Panc1 (cell line): Measurements from ENCODE around the gene DSG3. TPM values are rescaled to one million over a fixed set of nuclear protein-coding genes. Genes with fewer than 3 reads are reported as not detected.
"Not testable (repeated sequence)": the region's sequence is repeated elsewhere in the genome, so short reads cannot be mapped to it uniquely, and the experiment has no call there.

Source experiments
- ATAC-seq: fragments of 200-7000 bp; cut with Tn5 transposase; 2 replicates; pipeline ENCODE4 v1.9.1; 2020; ENCODE audit warnings: mild to moderate bottlenecking, moderate library complexity
- BruUV-seq: library from RNA; stranded (reverse); fragments of 400-500 nt; replicated peaks from 2 replicates; lab custom pipeline; 2021; lab: Mats Ljungman, UMichigan
- CTCF ChIA-PET: fragments of 300-600 bp; sonication (Branson Sonifier 250); formaldehyde crosslinking; loops from one replicate; lab custom pipeline; 2022; ENCODE audit warnings: antibody characterized with exemption; lab: Charles Lee
- POLR2A ChIA-PET: fragments of 300-600 bp; sonication (Branson Sonifier 250); formaldehyde crosslinking; loops from one replicate; lab custom pipeline; 2022; ENCODE audit warnings: antibody characterized with exemption; lab: Charles Lee
- DNase-seq: peaks from one replicate; pipeline ENCODE4 v3.0.0-alpha.2; 2010; ENCODE audit warnings: low read depth, low spot score
- H3K27ac ChIP-seq: 2 replicates; pipeline ENCODE4 v1.5.1; 2011; ENCODE audit warnings: mild to moderate bottlenecking, low read length, inconsistent platforms
- H3K27me3 ChIP-seq: fragments of 200-500 bp; sonication (Bioruptor generic); 2 replicates; pipeline ENCODE4 v1.6.0; 2014; ENCODE audit warnings: low read length, inconsistent platforms; ENCODE audit not compliant: control insufficient read depth, insufficient read depth
- H3K36me3 ChIP-seq: fragments of 200-500 bp; sonication (Bioruptor generic); 2 replicates; pipeline ENCODE4 v1.5.1; 2014; ENCODE audit warnings: inconsistent platforms, mild to moderate bottlenecking, low read length, moderate library complexity; ENCODE audit not compliant: control insufficient read depth, insufficient read depth
- H3K4me1 ChIP-seq: 2 replicates; pipeline ENCODE4 v1.5.1; 2011; ENCODE audit warnings: inconsistent platforms, mild to moderate bottlenecking, low read length, moderate library complexity; ENCODE audit not compliant: control insufficient read depth, insufficient read depth
- H3K4me3 ChIP-seq, 2 experiments: 2 replicates each; pipeline ENCODE4 v1.5.1; 2011 to 2012; ENCODE audit warnings: low read depth in 2 of 2, low read length in 2 of 2, mild to moderate bottlenecking in 2 of 2, inconsistent platforms in 1 of 2, moderate library complexity in 1 of 2
- H3K9me3 ChIP-seq: fragments of 200-500 bp; sonication (Bioruptor generic); 2 replicates; pipeline ENCODE4 v1.5.1; 2014; ENCODE audit warnings: low read depth, mild to moderate bottlenecking, inconsistent platforms, low read length, moderate library complexity; ENCODE audit not compliant: control insufficient read depth, insufficient read depth
- CTCF ChIP-seq: fragments of 450-650 bp; IDR thresholded peaks from 2 replicates; pipeline ENCODE4 v1.5.1; 2017; ENCODE audit warnings: mild to moderate bottlenecking
- POLR2AphosphoS5 ChIP-seq: IDR thresholded peaks from 2 replicates; pipeline ENCODE4 v1.6.1; 2012; ENCODE audit warnings: mild to moderate bottlenecking, low read depth, low read length, moderate library complexity
- SIN3A ChIP-seq: IDR thresholded peaks from 2 replicates; pipeline ENCODE4 v1.6.1; 2012; ENCODE audit warnings: low read depth, mild to moderate bottlenecking, low read length, moderate library complexity, borderline replicate concordance; ENCODE audit not compliant: insufficient read depth
- TCF7L2 ChIP-seq: IDR thresholded peaks from 2 replicates; pipeline ENCODE4 v1.6.1; 2011; ENCODE audit warnings: mild to moderate bottlenecking, low read depth, low read length, inconsistent platforms
- in situ Hi-C: cut with HindIII; loops from 2 replicates; pipeline ENCODE4 v1.10.0; 2016; ENCODE audit warnings: low sequenced_read_pairs, low pct_unique_long_range_greater_than_20kb
- intact Hi-C: fragments of 100-400 bp; cut with micrococcal nuclease; formaldehyde crosslinking; loops from one replicate; pipeline ENCODE4 v1.10.0; 2022; ENCODE audit not compliant: unreplicated experiment
- total RNA-seq: library from RNA; stranded (reverse); gene quantifications from one replicate; pipeline ENCODE4 v1.2.1, GENCODE V29; 2021; ENCODE audit not compliant: unreplicated experiment
- TF ChIP-seq, protein P1 (sequence below), 2 experiments: IDR thresholded peaks; 2 replicates each; pipeline ENCODE4 v1.6.1; 2011 to 2012; ENCODE audit warnings: low read depth in 2 of 2, control low read depth in 1 of 2, low read length in 1 of 2, mild to moderate bottlenecking in 1 of 2, moderate library complexity in 1 of 2; ENCODE audit not compliant: insufficient read depth in 1 of 2

DSG3 gene
- total RNA-seq, 1 experiment from 2014 or later, result 0.03 TPM

DNA sequence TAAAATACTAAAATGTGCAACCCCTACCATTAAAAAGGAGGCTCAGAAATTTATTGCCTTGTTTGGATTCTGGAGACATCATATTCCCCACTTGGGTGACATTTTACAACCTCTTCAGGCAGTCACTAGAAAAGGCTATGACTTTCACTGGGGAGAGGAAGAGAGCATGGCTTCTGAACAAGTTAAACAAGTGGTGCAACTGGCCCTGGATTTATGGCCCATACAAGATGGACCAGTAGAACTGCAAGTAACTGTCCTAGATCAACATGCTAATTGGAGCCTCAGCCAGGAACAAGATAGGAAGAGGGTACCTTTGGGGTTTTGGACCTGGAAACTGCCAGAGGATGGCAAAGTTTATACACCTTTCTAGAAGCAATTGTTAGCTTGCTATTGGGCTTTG, 46.4 kb downstream of the DSG3 start:
- intact Hi-C loops (no loop called here), in situ Hi-C loops (no loop called here)
- Histone ChIP-seq H3K4me3 (no peak overlapping the region), H3K27me3 (no peaks in the 10 kb centered on the region; the same call in 1 of the 2 replicates), H3K9me3 (no peaks in the 10 kb centered on the region), H3K27ac (no peak overlapping the region), H3K36me3 (peaks cover 4% of the 10 kb centered on the region; the same call in 1 of the 2 replicates), H3K4me1 (peaks cover under 1% of the 10 kb centered on the region; the same call in 1 of the 2 replicates)
- ChIA-PET CTCF (no interaction called here), POLR2A (no interaction called here)
- ATAC-seq (no peak), DNase-seq (no peak)
- no peak for TF ChIP-seq TCF7L2
- no TSS peak for BruUV-seq

- intact Hi-C loops, BruUV-seq, in situ Hi-C loops, POLR2A ChIA-PET, CTCF ChIA-PET, H3K4me3 ChIP-seq, ATAC-seq, H3K27ac ChIP-seq, H3K9me3 ChIP-seq, H3K4me1 ChIP-seq, DNase-seq, H3K36me3 ChIP-seq, H3K27me3 ChIP-seq: not testable (repeated sequence)
These were observed 47.2 kb downstream of the DSG3 start for GRCh38 chr18:31494705-31495244.

DNA sequence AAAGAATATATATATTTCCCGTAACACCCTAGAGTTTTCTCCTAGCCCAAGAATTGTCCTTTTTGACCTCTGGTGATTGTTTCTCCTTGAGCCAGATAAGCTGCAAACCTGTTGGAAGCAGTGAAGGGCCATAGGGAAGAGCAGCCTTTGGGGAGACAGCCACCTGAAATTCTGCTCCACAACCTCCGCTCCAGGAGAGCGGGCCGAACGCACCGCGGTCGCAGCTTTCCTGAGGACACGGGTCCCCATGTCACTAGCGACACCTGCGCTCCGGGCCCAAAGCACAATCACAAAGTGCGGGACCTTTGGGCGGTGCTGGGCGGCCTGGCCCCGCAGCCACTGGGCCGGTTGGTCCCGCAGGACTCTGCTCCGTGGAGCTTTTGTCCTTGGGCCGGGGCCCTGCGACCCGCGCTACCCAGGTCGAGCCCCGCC, 49.9 kb downstream of the DSG3 start:
- ATAC-seq, result no peak
- CTCF ChIA-PET, result no interaction called here

GRCh38 chr18:31497836-31498573, 50.5 kb downstream of the DSG3 start, which contains the start of gene DSG2:
Gene DSG2 (plus strand): TSS chr18:31498177. CDS start chr18:31498252, 75 bp downstream.
- Histone ChIP-seq H3K4me1 (peaks cover 6% of the 10 kb centered on the region), H3K36me3 (peaks cover 4% of the 10 kb centered on the region; the same call in 1 of the 2 replicates), H3K4me3 (peak within 1 kb of the TSS; percentile 52 to 74), H3K9me3 (no peaks in the 10 kb centered on the region), H3K27ac (peak within 1 kb of the TSS; percentile 34; the same call in 1 of the 2 replicates), H3K27me3 (no peaks in the 10 kb centered on the region; the same call in 1 of the 2 replicates)
- intact Hi-C loops (no loop called here), in situ Hi-C loops (no loop called here)
- BruUV-seq, result no TSS peak
- DNase-seq (no peak), ATAC-seq (peak; percentile 93)
- POLR2A ChIA-PET, result no interaction called here
- TF ChIP-seq, protein P1, sequence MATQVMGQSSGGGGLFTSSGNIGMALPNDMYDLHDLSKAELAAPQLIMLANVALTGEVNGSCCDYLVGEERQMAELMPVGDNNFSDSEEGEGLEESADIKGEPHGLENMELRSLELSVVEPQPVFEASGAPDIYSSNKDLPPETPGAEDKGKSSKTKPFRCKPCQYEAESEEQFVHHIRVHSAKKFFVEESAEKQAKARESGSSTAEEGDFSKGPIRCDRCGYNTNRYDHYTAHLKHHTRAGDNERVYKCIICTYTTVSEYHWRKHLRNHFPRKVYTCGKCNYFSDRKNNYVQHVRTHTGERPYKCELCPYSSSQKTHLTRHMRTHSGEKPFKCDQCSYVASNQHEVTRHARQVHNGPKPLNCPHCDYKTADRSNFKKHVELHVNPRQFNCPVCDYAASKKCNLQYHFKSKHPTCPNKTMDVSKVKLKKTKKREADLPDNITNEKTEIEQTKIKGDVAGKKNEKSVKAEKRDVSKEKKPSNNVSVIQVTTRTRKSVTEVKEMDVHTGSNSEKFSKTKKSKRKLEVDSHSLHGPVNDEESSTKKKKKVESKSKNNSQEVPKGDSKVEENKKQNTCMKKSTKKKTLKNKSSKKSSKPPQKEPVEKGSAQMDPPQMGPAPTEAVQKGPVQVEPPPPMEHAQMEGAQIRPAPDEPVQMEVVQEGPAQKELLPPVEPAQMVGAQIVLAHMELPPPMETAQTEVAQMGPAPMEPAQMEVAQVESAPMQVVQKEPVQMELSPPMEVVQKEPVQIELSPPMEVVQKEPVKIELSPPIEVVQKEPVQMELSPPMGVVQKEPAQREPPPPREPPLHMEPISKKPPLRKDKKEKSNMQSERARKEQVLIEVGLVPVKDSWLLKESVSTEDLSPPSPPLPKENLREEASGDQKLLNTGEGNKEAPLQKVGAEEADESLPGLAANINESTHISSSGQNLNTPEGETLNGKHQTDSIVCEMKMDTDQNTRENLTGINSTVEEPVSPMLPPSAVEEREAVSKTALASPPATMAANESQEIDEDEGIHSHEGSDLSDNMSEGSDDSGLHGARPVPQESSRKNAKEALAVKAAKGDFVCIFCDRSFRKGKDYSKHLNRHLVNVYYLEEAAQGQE (IDR thresholded peaks at IDR 0.05; ENCODE audit: insufficient read depth in 1 of 2, low read depth in 2 of 2, low read length in 1 of 2), result no peak
- TF ChIP-seq POLR2AphosphoS5 (no peak), SIN3A (no peak), TCF7L2 (no peak), CTCF (no peak)
- CTCF ChIA-PET, result no interaction called here

More for the DNA sequence above, 49.9 kb downstream of the DSG3 start:
- in situ Hi-C loops (no loop called here), intact Hi-C loops (no loop called here)
- Histone ChIP-seq H3K36me3 (peaks cover 4% of the 10 kb centered on the region; the same call in 1 of the 2 replicates), H3K27me3 (no peaks in the 10 kb centered on the region; the same call in 1 of the 2 replicates), H3K27ac (no peak overlapping the region), H3K9me3 (no peaks in the 10 kb centered on the region), H3K4me3 (peak overlapping the region; percentile 52 to 74), H3K4me1 (peaks cover 6% of the 10 kb centered on the region)
- no TSS peak for BruUV-seq
- POLR2A ChIA-PET, result no interaction called here
- DNase-seq, result no peak
- no peak for TF ChIP-seq POLR2AphosphoS5
